GM18498 (cell line): ENCODE measurements around the gene FKBP14.
A peak's percentile ranks its signal among the peaks of the same experiment; 100 is the strongest.

Experiments used
- ATAC-seq: cut with Tn5 transposase; IDR thresholded peaks from one replicate; pipeline ENCODE4 v1.9.1; 2021; ENCODE audit warnings: mild to moderate bottlenecking, moderate library complexity; ENCODE audit not compliant: unreplicated experiment

FKBP14 gene

GRCh38 chr7:30036220-30036619 lies 9.7 kb upstream of the FKBP14 start:
- no peak for ATAC-seq

- no peak for ATAC-seq
Measured at GRCh38 chr7:30034501-30034900, 8.0 kb upstream of the FKBP14 start.

GRCh38 chr7:30032310-30033125 lies 6.0 kb upstream of the FKBP14 start:
- no peak for ATAC-seq

- no peak for ATAC-seq
Measured at GRCh38 chr7:30029696-30030095, 3.2 kb upstream of the FKBP14 start.

- peak; percentile 24 for ATAC-seq
Measured at GRCh38 chr7:30028749-30029635, 2.5 kb upstream of the FKBP14 start.

- ATAC-seq, result peak; percentile 56
Measured at GRCh38 chr7:30028216-30028748, 1.8 kb upstream of the FKBP14 start, which contains the start of gene PLEKHA8. Gene PLEKHA8 (plus strand): TSS chr7:30028412. CDS start chr7:30028763, 351 bp downstream.

GRCh38 chr7:30027740-30028215 lies 1.3 kb upstream of the FKBP14 start:
- peak; percentile 5 for ATAC-seq

- ATAC-seq, result no peak
Measured at GRCh38 chr7:30027065-30027456, 559 bp upstream of the FKBP14 start.

- ATAC-seq, result no peak
Measured at GRCh38 chr7:30023524-30023923, 3.0 kb downstream of the FKBP14 start.

- ATAC-seq, result no peak
Measured at GRCh38 chr7:30022991-30023390, 3.5 kb downstream of the FKBP14 start.

GRCh38 chr7:30020535-30020934 lies 6.0 kb downstream of the FKBP14 start:
- ATAC-seq, result no peak

GRCh38 chr7:30019960-30020359 lies 6.5 kb downstream of the FKBP14 start:
- ATAC-seq, result no peak

GRCh38 chr7:30019387-30019786 lies 7.1 kb downstream of the FKBP14 start:
- no peak for ATAC-seq

- ATAC-seq, result no peak
Measured at GRCh38 chr7:30018451-30018850, 8.1 kb downstream of the FKBP14 start.

GRCh38 chr7:30012757-30013156 lies 13.7 kb downstream of the FKBP14 start:
- ATAC-seq, result no peak

GRCh38 chr7:30010021-30010420 lies 16.5 kb downstream of the FKBP14 start:
- no peak for ATAC-seq

- no peak for ATAC-seq
Measured at GRCh38 chr7:30005464-30005863, 21.0 kb downstream of the FKBP14 start.

- ATAC-seq, result no peak
Measured at GRCh38 chr7:30003098-30003497, 23.4 kb downstream of the FKBP14 start.

GRCh38 chr7:30001998-30002397 lies 24.5 kb downstream of the FKBP14 start:
- no peak for ATAC-seq

- ATAC-seq, result no peak
Measured at GRCh38 chr7:29998489-29998888, 28.0 kb downstream of the FKBP14 start.

GRCh38 chr7:29996321-29996720 lies 30.2 kb downstream of the FKBP14 start:
- no peak for ATAC-seq
